ENCODE data around the gene BIRC6.

BIRC6 gene

GRCh38 chr2:32403782-32404181 lies 47.0 kb downstream of the BIRC6 start:
- Histone ChIP-seq H3K9ac (ENCODE audit: low read length in 5 of 5) (no peak overlapping the region), H3K4me3 (ENCODE audit: low read depth in 1 of 5, low read length in 5 of 5) (no peak overlapping the region), H3K36me3 (ENCODE audit: control insufficient read depth in 5 of 5, insufficient read depth in 5 of 5, low read length in 5 of 5) (peaks cover 15 to 49% (median 21%) of the 10 kb centered on the region in 5 donors), H3K27me3 (ENCODE audit: control insufficient read depth in 5 of 5, insufficient read depth in 4 of 5, low read length in 5 of 5) (no peaks in the 10 kb centered on the region), H3K27ac (ENCODE audit: low read depth, low read length) (no peak overlapping the region), H3K9me3 (ENCODE audit: control insufficient read depth in 5 of 5, low read length in 5 of 5) (no peaks in the 10 kb centered on the region), H3K4me1 (ENCODE audit: control insufficient read depth in 5 of 5, insufficient read depth in 5 of 5, low read length in 5 of 5) (no peaks in the 10 kb centered on the region)

- Histone ChIP-seq H3K27ac (ENCODE audit: low read depth, low read length) (no peak overlapping the region), H3K27me3 (ENCODE audit: control insufficient read depth in 5 of 5, insufficient read depth in 4 of 5, low read length in 5 of 5) (no peaks in the 10 kb centered on the region), H3K9ac (ENCODE audit: low read length in 5 of 5) (no peak overlapping the region), H3K4me1 (ENCODE audit: control insufficient read depth in 5 of 5, insufficient read depth in 5 of 5, low read length in 5 of 5) (no peaks in the 10 kb centered on the region), H3K4me3 (ENCODE audit: low read depth in 1 of 5, low read length in 5 of 5) (no peak overlapping the region), H3K36me3 (ENCODE audit: control insufficient read depth in 5 of 5, insufficient read depth in 5 of 5, low read length in 5 of 5) (peaks cover 16 to 46% (median 18%) of the 10 kb centered on the region in 5 donors), H3K9me3 (ENCODE audit: control insufficient read depth in 5 of 5, low read length in 5 of 5) (no peaks in the 10 kb centered on the region)
Observed at GRCh38 chr2:32404691-32405090, 47.9 kb downstream of the BIRC6 start.

- Histone ChIP-seq H3K4me3 (ENCODE audit: low read depth in 1 of 5, low read length in 5 of 5) (no peak overlapping the region), H3K27me3 (ENCODE audit: control insufficient read depth in 5 of 5, insufficient read depth in 4 of 5, low read length in 5 of 5) (no peaks in the 10 kb centered on the region), H3K27ac (ENCODE audit: low read depth, low read length) (no peak overlapping the region), H3K9ac (ENCODE audit: low read length in 5 of 5) (no peak overlapping the region), H3K36me3 (ENCODE audit: control insufficient read depth in 5 of 5, insufficient read depth in 5 of 5, low read length in 5 of 5) (peaks cover 18 to 38% (median 21%) of the 10 kb centered on the region in 5 donors), H3K9me3 (ENCODE audit: control insufficient read depth in 5 of 5, low read length in 5 of 5) (no peaks in the 10 kb centered on the region), H3K4me1 (ENCODE audit: control insufficient read depth in 5 of 5, insufficient read depth in 5 of 5, low read length in 5 of 5) (peaks cover 0 to 7% (median 2%) of the 10 kb centered on the region in 5 donors)
Observed at GRCh38 chr2:32416519-32416918, 59.7 kb downstream of the BIRC6 start.

GRCh38 chr2:32417659-32418058 lies 60.8 kb downstream of the BIRC6 start:
- H3K4me3 ChIP-seq (ENCODE audit: low read depth in 1 of 5, low read length in 5 of 5): no peak overlapping the region
- no peaks in the 10 kb centered on the region for H3K27me3 ChIP-seq (ENCODE audit: control insufficient read depth in 5 of 5, insufficient read depth in 4 of 5, low read length in 5 of 5)
- H3K36me3 ChIP-seq (ENCODE audit: control insufficient read depth in 5 of 5, insufficient read depth in 5 of 5, low read length in 5 of 5): peaks cover 15 to 33% (median 19%) of the 10 kb centered on the region in 5 donors
- H3K27ac ChIP-seq (ENCODE audit: low read depth, low read length): no peak overlapping the region
- no peaks in the 10 kb centered on the region for H3K9me3 ChIP-seq (ENCODE audit: control insufficient read depth in 5 of 5, low read length in 5 of 5)
- peaks cover 0 to 18% (median 3%) of the 10 kb centered on the region in 5 donors for H3K4me1 ChIP-seq (ENCODE audit: control insufficient read depth in 5 of 5, insufficient read depth in 5 of 5, low read length in 5 of 5)
- H3K9ac ChIP-seq (ENCODE audit: low read length in 5 of 5): no peak overlapping the region

GRCh38 chr2:32418778-32419177 lies 62.0 kb downstream of the BIRC6 start:
- peaks cover 15 to 33% (median 19%) of the 10 kb centered on the region in 5 donors for H3K36me3 ChIP-seq (ENCODE audit: control insufficient read depth in 5 of 5, insufficient read depth in 5 of 5, low read length in 5 of 5)
- no peaks in the 10 kb centered on the region for H3K9me3 ChIP-seq (ENCODE audit: control insufficient read depth in 5 of 5, low read length in 5 of 5)
- H3K9ac ChIP-seq (ENCODE audit: low read length in 5 of 5): no peak overlapping the region
- H3K27me3 ChIP-seq (ENCODE audit: control insufficient read depth in 5 of 5, insufficient read depth in 4 of 5, low read length in 5 of 5): no peaks in the 10 kb centered on the region
- no peak overlapping the region for H3K4me3 ChIP-seq (ENCODE audit: low read depth in 1 of 5, low read length in 5 of 5)
- H3K27ac ChIP-seq (ENCODE audit: low read depth, low read length): no peak overlapping the region
- H3K4me1 ChIP-seq (ENCODE audit: control insufficient read depth in 5 of 5, insufficient read depth in 5 of 5, low read length in 5 of 5): peaks cover 0 to 21% (median 3%) of the 10 kb centered on the region in 5 donors

DNA sequence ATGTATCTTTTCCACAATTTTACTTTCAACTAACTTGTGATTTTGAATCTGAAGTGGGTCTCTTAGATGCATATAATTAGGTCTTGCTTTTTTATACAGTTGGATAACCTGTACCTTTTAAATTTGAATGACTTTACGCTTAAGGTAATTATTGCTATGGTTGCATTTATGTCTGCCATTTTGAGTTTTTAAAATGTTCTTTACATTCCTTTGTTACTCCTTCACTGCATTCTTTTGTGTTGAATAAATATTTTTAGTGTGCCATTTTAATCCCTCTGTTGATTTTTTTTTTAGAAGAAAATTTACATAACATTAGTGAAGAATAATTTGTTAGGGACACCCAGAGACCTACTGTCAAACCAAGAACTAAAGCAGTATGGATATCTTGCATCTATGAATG lies 65.3 kb downstream of the BIRC6 start:
- Histone ChIP-seq H3K4me1 (ENCODE audit: control insufficient read depth in 5 of 5, insufficient read depth in 5 of 5, low read length in 5 of 5) (peaks cover 0 to 35% (median 10%) of the 10 kb centered on the region in 5 donors), H3K9ac (ENCODE audit: low read length in 5 of 5) (no peak overlapping the region)

GRCh38 chr2:32423536-32423935 lies 66.7 kb downstream of the BIRC6 start:
- H3K27ac ChIP-seq (ENCODE audit: low read depth, low read length): no peak overlapping the region
- peaks cover 0 to 35% (median 10%) of the 10 kb centered on the region in 5 donors for H3K4me1 ChIP-seq (ENCODE audit: control insufficient read depth in 5 of 5, insufficient read depth in 5 of 5, low read length in 5 of 5)
- H3K9me3 ChIP-seq (ENCODE audit: control insufficient read depth in 5 of 5, low read length in 5 of 5): no peaks in the 10 kb centered on the region
- no peaks in the 10 kb centered on the region for H3K27me3 ChIP-seq (ENCODE audit: control insufficient read depth in 5 of 5, insufficient read depth in 4 of 5, low read length in 5 of 5)
- no peak overlapping the region for H3K9ac ChIP-seq (ENCODE audit: low read length in 5 of 5)
- H3K36me3 ChIP-seq (ENCODE audit: control insufficient read depth in 5 of 5, insufficient read depth in 5 of 5, low read length in 5 of 5): no peaks in the 10 kb centered on the region
- H3K4me3 ChIP-seq (ENCODE audit: low read depth in 1 of 5, low read length in 5 of 5): no peak overlapping the region

More for the DNA sequence above, 65.3 kb downstream of the BIRC6 start:
- peaks cover 0 to 7% (median 4%) of the 10 kb centered on the region in 5 donors for H3K36me3 ChIP-seq (ENCODE audit: control insufficient read depth in 5 of 5, insufficient read depth in 5 of 5, low read length in 5 of 5)
- H3K27ac ChIP-seq (ENCODE audit: low read depth, low read length): peak overlapping the region; percentile 45
- no peak overlapping the region for H3K4me3 ChIP-seq (ENCODE audit: low read depth in 1 of 5, low read length in 5 of 5)
- H3K27me3 ChIP-seq (ENCODE audit: control insufficient read depth in 5 of 5, insufficient read depth in 4 of 5, low read length in 5 of 5): no peaks in the 10 kb centered on the region
- no peaks in the 10 kb centered on the region for H3K9me3 ChIP-seq (ENCODE audit: control insufficient read depth in 5 of 5, low read length in 5 of 5)

GRCh38 chr2:32424739-32425138 lies 67.9 kb downstream of the BIRC6 start:
- Histone ChIP-seq H3K4me3 (ENCODE audit: low read depth in 1 of 5, low read length in 5 of 5) (no peak overlapping the region), H3K9ac (ENCODE audit: low read length in 5 of 5) (no peak overlapping the region), H3K4me1 (ENCODE audit: control insufficient read depth in 5 of 5, insufficient read depth in 5 of 5, low read length in 5 of 5) (peaks cover 0 to 33% (median 10%) of the 10 kb centered on the region in 5 donors), H3K27ac (ENCODE audit: low read depth, low read length) (no peak overlapping the region), H3K27me3 (ENCODE audit: control insufficient read depth in 5 of 5, insufficient read depth in 4 of 5, low read length in 5 of 5) (no peaks in the 10 kb centered on the region), H3K36me3 (ENCODE audit: control insufficient read depth in 5 of 5, insufficient read depth in 5 of 5, low read length in 5 of 5) (no peaks in the 10 kb centered on the region), H3K9me3 (ENCODE audit: control insufficient read depth in 5 of 5, low read length in 5 of 5) (no peaks in the 10 kb centered on the region)

DNA sequence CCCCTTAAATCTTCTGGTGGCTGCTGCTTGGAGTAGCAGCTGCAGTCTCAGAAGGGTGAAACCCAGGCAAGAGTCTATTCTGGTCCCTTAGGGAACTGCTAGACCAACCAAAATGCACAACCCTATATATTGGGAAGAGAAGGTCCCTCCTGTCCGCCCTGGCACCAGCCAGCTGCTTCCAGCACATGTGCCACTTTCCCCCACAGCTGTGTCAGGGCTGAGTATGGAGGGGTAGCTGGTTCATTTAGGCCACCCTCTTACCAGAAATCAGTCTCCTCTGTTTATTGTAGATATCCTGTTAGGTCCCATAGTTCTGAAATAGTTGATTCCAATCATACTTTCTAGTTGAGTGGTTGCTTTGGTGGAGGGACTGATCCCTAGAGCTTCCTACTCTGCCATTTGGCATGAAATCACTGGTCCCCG lies 68.9 kb downstream of the BIRC6 start:
- peak overlapping the region in 2 of 5 donors; percentile 37 to 47 for H3K9ac ChIP-seq (ENCODE audit: low read length in 5 of 5)
- H3K36me3 ChIP-seq (ENCODE audit: control insufficient read depth in 5 of 5, insufficient read depth in 5 of 5, low read length in 5 of 5): peaks cover 0 to under 1% (median under 1%) of the 10 kb centered on the region in 5 donors
- H3K27ac ChIP-seq (ENCODE audit: low read depth, low read length): no peak overlapping the region
- H3K4me3 ChIP-seq (ENCODE audit: low read depth in 1 of 5, low read length in 5 of 5): peak overlapping the region in 1 of 5 donors; percentile 44
- peaks cover 0 to 33% (median 10%) of the 10 kb centered on the region in 5 donors for H3K4me1 ChIP-seq (ENCODE audit: control insufficient read depth in 5 of 5, insufficient read depth in 5 of 5, low read length in 5 of 5)
- H3K9me3 ChIP-seq (ENCODE audit: control insufficient read depth in 5 of 5, low read length in 5 of 5): no peaks in the 10 kb centered on the region
- no peaks in the 10 kb centered on the region for H3K27me3 ChIP-seq (ENCODE audit: control insufficient read depth in 5 of 5, insufficient read depth in 4 of 5, low read length in 5 of 5)

- Histone ChIP-seq H3K4me3 (ENCODE audit: low read depth in 1 of 5, low read length in 5 of 5) (no peak overlapping the region), H3K27me3 (ENCODE audit: control insufficient read depth in 5 of 5, insufficient read depth in 4 of 5, low read length in 5 of 5) (no peaks in the 10 kb centered on the region), H3K27ac (ENCODE audit: low read depth, low read length) (no peak overlapping the region), H3K9me3 (ENCODE audit: control insufficient read depth in 5 of 5, low read length in 5 of 5) (no peaks in the 10 kb centered on the region), H3K9ac (ENCODE audit: low read length in 5 of 5) (no peak overlapping the region), H3K36me3 (ENCODE audit: control insufficient read depth in 5 of 5, insufficient read depth in 5 of 5, low read length in 5 of 5) (peaks cover 2 to 11% (median 5%) of the 10 kb centered on the region in 5 donors), H3K4me1 (ENCODE audit: control insufficient read depth in 5 of 5, insufficient read depth in 5 of 5, low read length in 5 of 5) (peaks cover 0 to 14% (median 8%) of the 10 kb centered on the region in 5 donors)
Observed at GRCh38 chr2:32427672-32428610, 71.1 kb downstream of the BIRC6 start.

Measured in subcutaneous abdominal adipose tissue (tissue), 5 donors.